A673 (cell line): ENCODE data around the gene DAPK1. TPM values are rescaled to one million over a fixed set of nuclear protein-coding genes. Genes with fewer than 3 reads are reported as not detected.

ENCODE experiments used
- BruUV-seq: library from RNA; stranded (reverse); fragments of 400-500 nt; replicated peaks from 2 replicates; lab custom pipeline; 2021; lab: Mats Ljungman, UMichigan
- CTCF ChIA-PET: fragments of 300-600 bp; sonication (Branson Sonifier 250); formaldehyde crosslinking; loops from one replicate; lab custom pipeline; 2022; ENCODE audit warnings: antibody characterized with exemption; lab: Charles Lee
- POLR2A ChIA-PET: fragments of 300-600 bp; sonication (Branson Sonifier 250); formaldehyde crosslinking; loops from one replicate; lab custom pipeline; 2022; ENCODE audit warnings: antibody characterized with exemption; ENCODE audit not compliant: low non-redundant PET; lab: Charles Lee
- DNase-seq: peaks from one replicate; pipeline ENCODE4 v3.0.0-alpha.2; 2015; ENCODE audit warnings: low spot score
- H3K27ac ChIP-seq: fragments of 200-600 bp; sonication (generic); 2 replicates; pipeline ENCODE4 v1.5.1; 2016; ENCODE audit warnings: mixed run types, low read depth, mild to moderate bottlenecking, mixed read lengths, antibody characterized with exemption, low read length; ENCODE audit not compliant: poor library complexity, severe bottlenecking
- H3K27me3 ChIP-seq: fragments of 200-600 bp; sonication (generic); replicated peaks from 2 replicates; pipeline ENCODE4 v1.6.1; 2017; ENCODE audit warnings: mixed run types, low read depth, mild to moderate bottlenecking, mixed read lengths, antibody characterized with exemption, low read length; ENCODE audit not compliant: insufficient read depth, poor library complexity
- H3K36me3 ChIP-seq: fragments of 200-600 bp; sonication (generic); 2 replicates; pipeline ENCODE4 v1.6.1; 2016; ENCODE audit warnings: mixed run types, mild to moderate bottlenecking, mixed read lengths, antibody characterized with exemption, low read length; ENCODE audit not compliant: insufficient read depth, poor library complexity, severe bottlenecking
- H3K4me1 ChIP-seq: fragments of 200-600 bp; sonication (generic); 2 replicates; pipeline ENCODE4 v1.6.1; 2017; ENCODE audit warnings: mixed run types, mild to moderate bottlenecking, mixed read lengths, antibody characterized with exemption, low read length; ENCODE audit not compliant: insufficient read depth, poor library complexity, severe bottlenecking
- H3K4me3 ChIP-seq: fragments of 200-600 bp; sonication (generic); 2 replicates; pipeline ENCODE4 v1.5.1; 2016; ENCODE audit warnings: low read depth, mixed run types, mild to moderate bottlenecking, mixed read lengths, low read length; ENCODE audit not compliant: poor library complexity, severe bottlenecking
- H3K9me3 ChIP-seq: fragments of 200-600 bp; sonication (generic); 2 replicates; pipeline ENCODE4 v1.6.1; 2016; ENCODE audit warnings: mixed run types, low read depth, mild to moderate bottlenecking, mixed read lengths, antibody characterized with exemption, low read length; ENCODE audit not compliant: poor library complexity, severe bottlenecking
- EZH2 ChIP-seq: fragments of 200-600 bp; sonication (generic); IDR thresholded peaks from 2 replicates; pipeline ENCODE4 v1.6.1; 2017; ENCODE audit warnings: borderline replicate concordance, low read depth, mild to moderate bottlenecking, mixed read lengths, antibody characterized with exemption, low read length; ENCODE audit not compliant: poor library complexity, severe bottlenecking
- intact Hi-C: fragments of 100-400 bp; cut with micrococcal nuclease; formaldehyde crosslinking; loops from one replicate; pipeline ENCODE4 v1.10.0; 2022; ENCODE audit not compliant: unreplicated experiment
- total RNA-seq: library from RNA; stranded (reverse); gene quantifications from 2 replicates; pipeline ENCODE4 v1.2.3, GENCODE V29; 2021
- TF ChIP-seq, protein P1 (sequence below): fragments of 300-800, 200-600 bp; sonication (generic); conservative IDR thresholded peaks from 2 replicates; pipeline ENCODE4 v1.5.1; 2017; ENCODE audit warnings: low read depth, mild to moderate bottlenecking, antibody characterized with exemption, low read length, moderate library complexity, mixed read lengths

DAPK1 gene
- total RNA-seq, 1 experiment from 2014 or later: 380 TPM

DNA sequence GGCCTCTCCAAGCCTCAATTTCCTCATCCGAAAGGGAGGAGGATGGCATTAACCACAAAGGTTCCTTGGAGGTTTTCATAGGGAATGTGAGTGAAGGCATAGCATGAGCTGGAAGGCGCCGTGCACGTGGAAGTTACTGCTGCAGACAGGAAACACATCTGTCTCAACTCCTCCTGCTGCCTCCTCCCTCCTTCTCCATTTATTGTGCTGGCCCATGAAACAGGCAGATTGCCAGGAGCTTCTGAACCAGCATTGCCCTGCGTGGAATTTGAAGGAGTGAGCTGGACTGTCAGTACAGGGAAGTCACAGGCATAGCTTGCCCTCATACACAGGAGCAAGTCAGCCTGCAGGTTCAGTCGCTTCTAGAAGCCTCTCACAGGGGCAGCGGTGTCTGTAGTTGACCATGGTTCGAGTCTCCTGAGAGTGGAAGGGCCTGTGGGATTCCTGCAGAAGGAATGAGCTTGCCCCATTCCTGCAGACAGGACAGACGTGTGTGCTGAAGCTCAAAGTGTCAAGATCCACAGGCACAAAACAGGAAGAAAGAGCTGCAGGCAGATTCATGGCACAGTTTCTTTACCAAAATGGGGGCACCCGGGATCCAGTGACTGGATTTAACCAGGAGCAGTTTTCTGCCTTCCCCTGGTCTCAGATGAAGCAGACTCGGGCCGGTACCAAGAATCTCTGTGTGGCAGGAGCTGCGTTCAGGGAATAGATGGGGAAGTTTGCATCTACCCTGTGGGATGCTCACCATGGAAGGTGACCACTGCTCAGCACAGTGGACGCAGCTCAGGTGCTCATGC, 179.5 kb downstream of the DAPK1 start:
- no peaks in the 10 kb centered on the region for H3K9me3 ChIP-seq
- peak; percentile 36 for DNase-seq
- peaks cover 7% of the 10 kb centered on the region for H3K4me1 ChIP-seq
- intact Hi-C loops: no loop called here
- no peak overlapping the region for H3K4me3 ChIP-seq
- ChIA-PET POLR2A (no interaction called here), CTCF (interaction anchor here (0.7 kb wide), 1 partner anchor 1602 kb away, joined by 3 read pairs; no protein-coding TSS in a partner anchor)
- no peak for TF ChIP-seq EZH2
- TF ChIP-seq, protein P1, sequence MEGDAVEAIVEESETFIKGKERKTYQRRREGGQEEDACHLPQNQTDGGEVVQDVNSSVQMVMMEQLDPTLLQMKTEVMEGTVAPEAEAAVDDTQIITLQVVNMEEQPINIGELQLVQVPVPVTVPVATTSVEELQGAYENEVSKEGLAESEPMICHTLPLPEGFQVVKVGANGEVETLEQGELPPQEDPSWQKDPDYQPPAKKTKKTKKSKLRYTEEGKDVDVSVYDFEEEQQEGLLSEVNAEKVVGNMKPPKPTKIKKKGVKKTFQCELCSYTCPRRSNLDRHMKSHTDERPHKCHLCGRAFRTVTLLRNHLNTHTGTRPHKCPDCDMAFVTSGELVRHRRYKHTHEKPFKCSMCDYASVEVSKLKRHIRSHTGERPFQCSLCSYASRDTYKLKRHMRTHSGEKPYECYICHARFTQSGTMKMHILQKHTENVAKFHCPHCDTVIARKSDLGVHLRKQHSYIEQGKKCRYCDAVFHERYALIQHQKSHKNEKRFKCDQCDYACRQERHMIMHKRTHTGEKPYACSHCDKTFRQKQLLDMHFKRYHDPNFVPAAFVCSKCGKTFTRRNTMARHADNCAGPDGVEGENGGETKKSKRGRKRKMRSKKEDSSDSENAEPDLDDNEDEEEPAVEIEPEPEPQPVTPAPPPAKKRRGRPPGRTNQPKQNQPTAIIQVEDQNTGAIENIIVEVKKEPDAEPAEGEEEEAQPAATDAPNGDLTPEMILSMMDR: no peak
- H3K27ac ChIP-seq: peak overlapping the region; percentile 38
- peaks cover 61% of the 10 kb centered on the region for H3K36me3 ChIP-seq
- no peaks in the 10 kb centered on the region for H3K27me3 ChIP-seq
- BruUV-seq: no TSS peak

DNA sequence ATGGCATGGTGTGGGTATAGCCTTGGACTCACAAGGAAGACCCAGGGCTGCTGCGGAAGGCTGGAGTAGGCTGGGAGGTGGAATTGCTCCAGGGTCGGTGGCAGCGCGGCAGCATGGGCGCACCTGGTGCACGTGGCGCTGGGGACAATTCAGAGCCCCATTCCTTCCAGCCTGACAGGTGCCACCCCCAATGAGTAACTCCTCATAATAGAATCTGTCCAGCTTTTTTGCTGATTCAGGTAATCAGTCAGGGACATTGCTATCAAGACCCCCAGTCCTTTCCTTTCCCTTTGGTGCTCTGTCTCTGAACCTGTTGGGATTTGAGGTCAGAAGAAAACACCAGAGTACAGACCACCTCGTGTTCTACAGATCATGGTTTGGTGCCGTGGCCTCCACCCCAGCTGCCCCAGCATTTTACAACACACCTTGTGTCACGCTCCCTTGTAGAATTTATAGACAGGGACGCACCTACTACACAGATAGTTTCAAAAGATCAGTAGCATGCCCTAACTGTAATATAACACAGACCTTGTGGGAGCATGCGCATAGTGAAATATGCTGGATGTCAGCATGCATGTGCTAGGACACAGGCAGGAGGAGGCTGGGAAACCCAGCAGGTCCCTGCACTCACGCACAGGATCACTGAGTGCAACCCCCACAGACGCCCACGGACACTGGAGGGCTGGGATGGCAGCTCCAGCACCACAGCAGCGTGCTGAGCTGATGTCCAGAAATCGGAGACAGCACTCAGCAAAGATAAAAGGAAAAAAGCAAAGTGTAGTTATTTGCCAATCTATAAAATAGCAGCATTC, 180.3 kb downstream of the DAPK1 start:
- no peak for DNase-seq
- Histone ChIP-seq H3K4me3 (no peak overlapping the region), H3K9me3 (no peaks in the 10 kb centered on the region), H3K36me3 (peaks cover 59% of the 10 kb centered on the region), H3K27ac (peak overlapping the region; percentile 22), H3K4me1 (peaks cover 7% of the 10 kb centered on the region), H3K27me3 (no peaks in the 10 kb centered on the region)
- CTCF ChIA-PET: no interaction called here
- POLR2A ChIA-PET: no interaction called here
- BruUV-seq: no TSS peak
- intact Hi-C loops: loop anchor here (2.0 kb wide), 1 partner anchor 135 kb away; no protein-coding TSS in a partner anchor
- TF ChIP-seq, protein P1: no peak
- no peak for TF ChIP-seq EZH2

DNA sequence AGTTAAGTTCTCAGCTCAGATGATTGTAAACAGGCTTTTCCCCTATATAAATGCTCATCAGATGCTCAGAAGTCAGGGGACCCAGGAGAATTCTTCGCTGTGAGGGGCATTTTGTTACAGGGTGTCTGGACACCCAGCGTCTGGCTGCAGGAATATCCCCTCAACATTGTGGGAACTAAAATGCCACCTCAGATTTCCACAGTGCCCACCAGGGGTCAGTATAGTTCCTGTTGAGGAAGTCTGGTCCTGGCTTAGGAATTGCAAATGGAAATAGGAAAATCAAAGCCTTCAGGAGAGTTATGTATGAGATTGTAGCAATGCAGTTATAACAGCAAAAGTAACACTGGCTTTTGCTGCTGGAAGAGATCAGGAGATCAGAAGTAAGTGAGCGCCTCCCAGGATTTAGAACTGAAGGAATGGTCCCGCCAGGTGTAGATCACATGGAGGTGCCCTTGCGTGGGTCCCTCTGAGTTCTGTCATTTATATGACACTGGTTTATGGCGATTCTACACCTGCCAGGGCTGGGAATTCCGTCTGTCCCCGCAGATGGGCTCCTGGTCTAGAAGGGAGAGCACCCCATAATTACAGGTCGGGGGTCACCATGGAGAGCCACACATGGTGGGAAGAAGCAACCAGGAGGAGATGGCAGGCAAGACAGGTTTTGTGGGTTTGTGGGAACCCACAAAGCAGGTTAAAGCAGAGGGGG, 181.1 kb downstream of the DAPK1 start:
- Histone ChIP-seq H3K27me3 (no peaks in the 10 kb centered on the region), H3K9me3 (no peaks in the 10 kb centered on the region), H3K36me3 (peaks cover 57% of the 10 kb centered on the region), H3K4me3 (no peak overlapping the region), H3K4me1 (peaks cover 7% of the 10 kb centered on the region), H3K27ac (peak overlapping the region; percentile 19)
- POLR2A ChIA-PET: no interaction called here
- no peak for TF ChIP-seq EZH2
- TF ChIP-seq, protein P1: peak; percentile 84
- CTCF ChIA-PET: no interaction called here
- intact Hi-C loops: loop anchor here (2.0 kb wide), 1 partner anchor 134 kb away; no protein-coding TSS in a partner anchor
- BruUV-seq: no TSS peak
- peak; percentile 84 for DNase-seq
